GM23248 (cell line): ENCODE data around the gene MAB21L1. TPM values are rescaled to one million over a fixed set of nuclear protein-coding genes. Genes with fewer than 3 reads are reported as not detected.

Experiments
- DNase-seq: peaks from one replicate; pipeline ENCODE4 v3.0.0-alpha.2; 2015
- H2AFZ ChIP-seq: fragments of 200-600 bp; sonication (generic); 2 replicates; pipeline ENCODE4 v1.6.1; 2016; ENCODE audit warnings: antibody characterized with exemption
- H3F3A ChIP-seq: fragments of 200-600 bp; sonication (generic); 2 replicates; pipeline ENCODE4 v1.6.1; 2016; ENCODE audit warnings: mild to moderate bottlenecking, antibody characterized with exemption, mixed run types; ENCODE audit not compliant: insufficient read depth
- H3K27ac ChIP-seq: fragments of 200-600 bp; sonication (generic); 2 replicates; pipeline ENCODE4 v1.5.1; 2016; ENCODE audit warnings: mild to moderate bottlenecking
- H3K27me3 ChIP-seq: fragments of 200-600 bp; sonication (generic); replicated peaks from 2 replicates; pipeline ENCODE4 v1.6.1; 2016; ENCODE audit warnings: mild to moderate bottlenecking; ENCODE audit not compliant: insufficient read depth
- H3K36me3 ChIP-seq: fragments of 200-600 bp; sonication (generic); 2 replicates; pipeline ENCODE4 v1.6.1; 2016; ENCODE audit warnings: low read depth, mild to moderate bottlenecking
- H3K4me1 ChIP-seq: fragments of 200-600 bp; sonication (generic); 2 replicates; pipeline ENCODE4 v1.6.1; 2016; ENCODE audit warnings: mild to moderate bottlenecking; ENCODE audit not compliant: insufficient read depth
- H3K4me2 ChIP-seq: fragments of 200-600 bp; sonication (generic); one replicate; pipeline ENCODE4 v1.6.1; 2016; ENCODE audit warnings: mild to moderate bottlenecking; ENCODE audit not compliant: unreplicated experiment
- H3K4me3 ChIP-seq: fragments of 200-600 bp; sonication (generic); 2 replicates; pipeline ENCODE4 v1.5.1; 2016; ENCODE audit warnings: mild to moderate bottlenecking
- H3K79me2 ChIP-seq: fragments of 200-600 bp; sonication (generic); 2 replicates; pipeline ENCODE4 v1.6.1; 2016; ENCODE audit warnings: mild to moderate bottlenecking; ENCODE audit not compliant: insufficient read depth
- H3K9ac ChIP-seq: fragments of 200-600 bp; sonication (generic); 2 replicates; pipeline ENCODE4 v1.6.1; 2016; ENCODE audit warnings: mild to moderate bottlenecking
- H3K9me2 ChIP-seq: fragments of 200-600 bp; sonication (generic); 2 replicates; pipeline ENCODE4 v1.6.1; 2016; ENCODE audit warnings: mixed run types, mild to moderate bottlenecking, moderate library complexity; ENCODE audit not compliant: insufficient read depth
- H3K9me3 ChIP-seq: fragments of 200-600 bp; sonication (generic); one replicate; pipeline ENCODE4 v1.6.1; 2017; ENCODE audit warnings: low read depth
- H4K20me1 ChIP-seq: fragments of 200-600 bp; sonication (generic); 2 replicates; pipeline ENCODE4 v1.6.0; 2016; ENCODE audit not compliant: insufficient read depth
- EZH2 ChIP-seq: fragments of 200-600 bp; sonication (generic); IDR thresholded peaks from 2 replicates; pipeline ENCODE4 v1.6.1; 2018; ENCODE audit warnings: antibody characterized with exemption, mild to moderate bottlenecking; ENCODE audit not compliant: insufficient read depth, poor library complexity, severe bottlenecking
- EZH2phosphoT487 ChIP-seq: fragments of 200-600 bp; sonication (generic); IDR thresholded peaks from 2 replicates; pipeline ENCODE4 v1.6.1; 2018; ENCODE audit warnings: antibody characterized with exemption, moderate library complexity, mild to moderate bottlenecking, low read depth; ENCODE audit not compliant: insufficient read depth
- WGBS, 2 experiments: methylation state at CpG; one replicate each; pipeline ENCODE4 v1.1.6; 2015 to 2017; ENCODE audit warnings: low lambda C conversion rate in 2 of 2, low coverage in 1 of 2; ENCODE audit errors: missing lambda C conversion rate in 2 of 2; 5-methylcytosine and 5-hydroxymethylcytosine counted together
- in situ Hi-C: fragments of 300-500 bp; cut with MboI; formaldehyde crosslinking; loops from 2 replicates; pipeline ENCODE4 v1.15.0; 2020
- polyA plus RNA-seq: library from polyadenylated mRNA; unstranded; fragments of >200 nt; fragmentation: Nextera tagmentation; extraction: Ambion mirVana; gene quantifications from 2 replicates; pipeline ENCODE4 v1.2.1, GENCODE V29; 2016
- total RNA-seq: library from RNA; depleted of rRNA; stranded (reverse); fragments of >200 nt; shearing (Covaris generic); gene quantifications from 2 replicates; pipeline ENCODE4 v1.2.3, GENCODE V29; 2014

The MAB21L1 gene
- total and polyA plus RNA-seq, 2 experiments from 2014 or later: 13.1 to 14.4 TPM

DNA sequence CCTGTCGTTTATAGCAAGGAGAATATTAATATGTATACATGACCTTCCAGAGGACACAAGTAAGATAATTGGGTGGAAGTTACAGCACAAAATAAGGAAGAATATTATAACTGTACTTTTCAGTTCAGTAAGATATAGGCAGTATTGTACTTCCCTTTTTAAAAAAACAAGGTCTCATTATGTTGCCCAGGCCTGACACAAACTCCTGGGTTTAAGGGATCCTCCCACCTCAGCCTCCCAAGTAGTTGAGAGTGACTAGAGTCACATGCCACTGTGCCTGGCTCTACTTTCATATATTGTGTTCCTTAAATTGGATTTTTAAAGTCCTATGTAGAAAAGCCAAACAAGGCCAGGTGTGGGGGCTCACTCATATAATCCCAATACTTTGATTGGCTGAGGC, 19.5 kb upstream of the MAB21L1 start:
- no peaks in the 10 kb centered on the region for H3K27me3 ChIP-seq
- H3K4me3 ChIP-seq: no peak overlapping the region
- no peak overlapping the region for H3K4me2 ChIP-seq
- H3K9ac ChIP-seq: no peak overlapping the region
- 0 out of 2 replicates have a peak, but pooled peaks cover 4% of the 10 kb centered on the region for H3K9me2 ChIP-seq
- H3K36me3 ChIP-seq: no peaks in the 10 kb centered on the region
- H4K20me1 ChIP-seq: no peaks in the 10 kb centered on the region
- no peak for DNase-seq
- no peak overlapping the region for H2AFZ ChIP-seq
- H3K9me3 ChIP-seq: no peaks in the 10 kb centered on the region
- in situ Hi-C loops: no loop called here
- H3K4me1 ChIP-seq: no peaks in the 10 kb centered on the region
- no peaks in the 10 kb centered on the region for H3K79me2 ChIP-seq
- TF ChIP-seq EZH2 (no peak), EZH2phosphoT487 (no peak)
- 44 to 48% methylated on average over 1 of the region's 1 CpG for WGBS, 2 experiments
- H3K27ac ChIP-seq: no peak overlapping the region
- no peaks in the 10 kb centered on the region for H3F3A ChIP-seq

- no peaks in the 10 kb centered on the region for H3K36me3 ChIP-seq
- in situ Hi-C loops: no loop called here
- no peaks in the 10 kb centered on the region for H3K79me2 ChIP-seq
- 81 to 82% methylated on average over 4 of the region's 4 CpGs for WGBS, 2 experiments
- no peak overlapping the region for H3K4me3 ChIP-seq
- no peaks in the 10 kb centered on the region for H3F3A ChIP-seq
- H3K9ac ChIP-seq: no peak overlapping the region
- no peaks in the 10 kb centered on the region for H4K20me1 ChIP-seq
- H3K9me3 ChIP-seq: no peaks in the 10 kb centered on the region
- H3K4me1 ChIP-seq: no peaks in the 10 kb centered on the region
- H3K27me3 ChIP-seq: no peaks in the 10 kb centered on the region
- no peak overlapping the region for H2AFZ ChIP-seq
- 0 out of 2 replicates have a peak, but pooled peaks cover 4% of the 10 kb centered on the region for H3K9me2 ChIP-seq
- TF ChIP-seq EZH2 (no peak), EZH2phosphoT487 (no peak)
- no peak overlapping the region for H3K27ac ChIP-seq
- H3K4me2 ChIP-seq: no peak overlapping the region
- no peak for DNase-seq
These were observed 12.6 kb upstream of the MAB21L1 start for GRCh38 chr13:35489050-35489449.

DNA sequence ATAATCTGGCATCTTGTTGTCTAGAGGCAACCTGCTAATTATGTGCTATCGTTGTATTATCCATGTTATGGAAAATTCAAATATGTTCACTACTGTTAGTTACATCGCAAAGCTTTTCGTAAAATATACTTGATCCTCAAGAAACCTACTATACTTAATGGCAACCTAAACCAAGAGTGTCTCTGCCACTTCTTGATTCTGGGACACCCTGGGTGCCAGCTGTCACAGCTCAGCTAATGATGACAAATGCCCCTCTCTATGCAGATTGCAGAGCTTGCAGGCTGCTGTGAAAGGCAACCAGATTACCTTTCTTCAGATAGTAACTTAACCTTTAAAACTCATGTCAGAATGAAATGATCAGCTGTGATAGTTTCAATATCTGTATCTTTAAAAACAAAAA, 8.9 kb upstream of the MAB21L1 start:
- no peaks in the 10 kb centered on the region for H3K9me3 ChIP-seq
- no peaks in the 10 kb centered on the region for H3F3A ChIP-seq
- no peak overlapping the region for H3K9ac ChIP-seq
- no peak overlapping the region for H3K4me2 ChIP-seq
- no peaks in the 10 kb centered on the region for H3K79me2 ChIP-seq
- no peak overlapping the region for H2AFZ ChIP-seq
- H3K4me1 ChIP-seq: no peaks in the 10 kb centered on the region
- in situ Hi-C loops: no loop called here
- DNase-seq: no peak
- H4K20me1 ChIP-seq: no peaks in the 10 kb centered on the region
- no peaks in the 10 kb centered on the region for H3K9me2 ChIP-seq
- no peak overlapping the region for H3K4me3 ChIP-seq
- TF ChIP-seq EZH2 (no peak), EZH2phosphoT487 (no peak)
- no peak overlapping the region for H3K27ac ChIP-seq
- H3K27me3 ChIP-seq: no peaks in the 10 kb centered on the region
- H3K36me3 ChIP-seq: no peaks in the 10 kb centered on the region
- WGBS, 2 experiments: 98% methylated on average over 3 of the region's 3 CpGs

DNA sequence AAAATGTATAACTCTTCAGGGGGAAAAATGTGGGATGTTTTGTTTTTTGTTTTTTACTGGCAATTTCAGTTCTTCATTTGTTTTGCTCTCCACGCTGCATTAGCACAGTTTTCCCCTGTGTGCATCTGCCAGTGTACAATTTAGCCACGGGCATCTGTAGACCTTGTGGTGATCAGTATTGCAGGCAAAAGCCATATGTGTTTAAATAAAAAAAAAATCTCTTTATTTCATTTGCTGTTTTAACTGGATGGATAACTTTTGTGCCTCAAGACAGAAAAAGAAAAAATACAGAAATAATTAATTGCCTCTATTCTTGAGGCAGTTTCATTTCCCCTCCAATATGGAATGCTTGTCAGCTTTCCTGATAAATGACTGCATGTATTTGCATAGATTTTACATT, 7.9 kb upstream of the MAB21L1 start:
- H2AFZ ChIP-seq: no peak overlapping the region
- H3K9me2 ChIP-seq: no peaks in the 10 kb centered on the region
- TF ChIP-seq EZH2 (no peak), EZH2phosphoT487 (no peak)
- H3K36me3 ChIP-seq: no peaks in the 10 kb centered on the region
- no peak overlapping the region for H3K4me2 ChIP-seq
- in situ Hi-C loops: no loop called here
- H3K79me2 ChIP-seq: no peaks in the 10 kb centered on the region
- H3K9me3 ChIP-seq: no peaks in the 10 kb centered on the region
- H3K4me1 ChIP-seq: no peaks in the 10 kb centered on the region
- no peak overlapping the region for H3K9ac ChIP-seq
- H3K27me3 ChIP-seq: no peaks in the 10 kb centered on the region
- DNase-seq: no peak
- H3K4me3 ChIP-seq: no peak overlapping the region
- H3K27ac ChIP-seq: no peak overlapping the region
- no peaks in the 10 kb centered on the region for H4K20me1 ChIP-seq
- 92 to 98% methylated on average over 2 of the region's 2 CpGs for WGBS, 2 experiments
- no peaks in the 10 kb centered on the region for H3F3A ChIP-seq

DNA sequence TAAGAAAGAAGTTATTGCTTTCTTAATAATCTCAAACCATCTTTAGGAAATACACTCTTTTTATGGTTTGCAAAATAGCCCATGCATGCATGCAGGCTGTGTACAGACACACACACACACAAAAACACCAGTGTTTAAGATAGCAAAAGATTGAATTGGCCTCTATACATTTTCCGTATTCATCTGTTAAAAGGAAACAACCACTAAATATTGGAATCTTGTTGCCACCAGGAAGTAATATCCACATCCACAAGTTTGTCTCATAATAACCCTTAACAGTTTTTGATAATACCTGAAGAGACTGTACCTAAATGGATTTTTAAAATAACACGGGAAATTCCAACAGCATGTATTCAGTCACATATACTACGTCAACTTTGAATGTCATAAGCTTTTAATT, 7.3 kb upstream of the MAB21L1 start:
- Histone ChIP-seq H3F3A (no peaks in the 10 kb centered on the region), H3K79me2 (no peaks in the 10 kb centered on the region), H2AFZ (no peak overlapping the region), H3K9me3 (no peaks in the 10 kb centered on the region), H3K4me3 (no peak overlapping the region), H4K20me1 (no peaks in the 10 kb centered on the region), H3K36me3 (no peaks in the 10 kb centered on the region), H3K9ac (no peak overlapping the region), H3K4me1 (no peaks in the 10 kb centered on the region), H3K4me2 (no peak overlapping the region), H3K27me3 (no peaks in the 10 kb centered on the region), H3K27ac (no peak overlapping the region), H3K9me2 (no peaks in the 10 kb centered on the region)
- 94 to 98% methylated on average over 3 of the region's 3 CpGs for WGBS, 2 experiments
- no peak for TF ChIP-seq EZH2phosphoT487
- TF ChIP-seq EZH2: no peak
- in situ Hi-C loops: no loop called here
- no peak for DNase-seq
